Stomach (tissue), 9 donors: ENCODE measurements around the gene RAB3GAP2. TPM values are rescaled to one million over a fixed set of nuclear protein-coding genes. Genes with fewer than 3 reads are reported as not detected.

Experiments used
- DNase-seq, 2 donors: peaks; one replicate each; pipeline versions ENCODE4 v3.0.0 to v3.0.0-alpha.2; 2013 to 2019
- H3K27ac ChIP-seq, 5 donors: fragments of 200-600 bp in 4 of 5; sonication (generic) in 4 of 5; one replicate each; pipeline ENCODE4 v1.5.1; 2013 to 2019; ENCODE audit warnings: mild to moderate bottlenecking in 1 of 5, moderate library complexity in 1 of 5
- H3K27me3 ChIP-seq, 3 donors: fragments of 200-600 bp; sonication (generic); one replicate each; pipeline ENCODE4 v1.5.1; 2017 to 2019; ENCODE audit warnings: mixed run types in 1 of 3
- H3K36me3 ChIP-seq, 4 donors: fragments of 200-600 bp; sonication (generic); 1 replicate in 3 of 4; 2 replicates in 1 of 4; pipeline ENCODE4 v1.5.1; 2016 to 2019
- H3K4me1 ChIP-seq, 4 donors: fragments of 200-600 bp; sonication (generic); one replicate each; pipeline ENCODE4 v1.5.1; 2016 to 2019
- H3K4me3 ChIP-seq, 4 donors: fragments of 200-600 bp; sonication (generic) in 3 of 4; one replicate each; pipeline ENCODE4 v1.5.1; 2016 to 2019; ENCODE audit warnings: mild to moderate bottlenecking in 1 of 4
- H3K9me3 ChIP-seq, 4 donors: fragments of 200-600 bp; sonication (generic); one replicate each; pipeline ENCODE4 v1.5.1; 2016 to 2019
- EP300 ChIP-seq: sonication (generic); formaldehyde crosslinking; IDR thresholded peaks from one replicate; pipeline ENCODE4 v1.6.1; 2017; ENCODE audit warnings: antibody characterized with exemption
- POLR2A ChIP-seq, 4 donors: fragments of 450-650 bp; IDR thresholded peaks; one replicate each; pipeline ENCODE4 v1.6.1; 2016; ENCODE audit warnings: antibody characterized with exemption in 4 of 4, control low read depth in 2 of 4, mild to moderate bottlenecking in 1 of 4, moderate library complexity in 1 of 4
- POLR2AphosphoS5 ChIP-seq, 3 donors: sonication (generic); formaldehyde crosslinking; IDR thresholded peaks; one replicate each; pipeline ENCODE4 v1.6.1; 2016; ENCODE audit warnings: antibody characterized with exemption in 3 of 3
- WGBS, 5 donors: extraction: QIAGEN DNeasy Blood & Tissue Kit in 3 of 5; methylation state at CpG; one replicate each; pipeline versions ENCODE4 v1.1.5 to v1.1.7; 2013 to 2018; 5-methylcytosine and 5-hydroxymethylcytosine counted together
- intact Hi-C: fragments of 100-400 bp; cut with DNase I; formaldehyde crosslinking; loops from one replicate; pipeline ENCODE4 v1.15.1; 2023; ENCODE audit warnings: low total_unique reads
- polyA plus RNA-seq, 3 donors: library from polyadenylated mRNA; stranded (reverse); fragments of 200-250 nt; gene quantifications; one replicate each; pipeline ENCODE4 v1.2.3, GENCODE V29; 2013
- total RNA-seq, 5 donors: library from RNA; depleted of rRNA; stranded (reverse); fragments of >200 nt; gene quantifications; one replicate each; pipeline versions ENCODE4 v1.1.0 to v1.2.3, GENCODE V29; 2014 to 2016
- TF ChIP-seq, protein P1 (sequence below), 7 experiments: fragments of 450-650 bp in 4 of 7; fragments of 200-600 bp in 3 of 7; sonication (generic) in 3 of 7; IDR thresholded peaks; one replicate each; pipeline ENCODE4 v1.5.1; 2016 to 2019; ENCODE audit warnings: antibody characterized with exemption in 7 of 7, control low read depth in 2 of 7, mild to moderate bottlenecking in 1 of 7
- donor health status: healthy with polysubstance abuse.
- donor health status: Bipolar disorder and iron deficiency.
- donor health status: healthy.

Gene RAB3GAP2
- total and polyA plus RNA-seq, 8 donors, result 3.7 to 56.0 (median 14.8) TPM

DNA sequence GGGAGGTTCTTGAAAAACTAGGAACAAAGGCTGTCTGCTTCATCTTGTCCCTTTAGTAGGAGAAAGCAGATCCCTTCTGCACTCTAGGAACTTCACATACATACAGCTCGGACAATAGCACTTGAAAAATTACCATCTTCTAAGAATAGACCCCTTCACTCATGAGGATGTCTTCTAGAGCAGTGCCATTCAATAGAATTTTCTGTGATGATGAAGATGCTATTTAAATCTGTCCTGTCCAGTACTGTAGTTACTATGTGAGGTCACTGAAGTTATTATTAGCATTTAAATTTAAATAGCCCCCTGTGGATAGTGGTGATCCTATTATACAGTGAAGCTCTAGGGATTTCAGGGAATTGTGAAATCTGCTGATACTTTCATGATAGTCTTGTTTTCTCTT is 46.4 kb upstream of the RAB3GAP2 start:
- WGBS, 5 donors, result 83 to 94% (median 85%) methylated on average over 1 of the region's 1 CpG
- H3K4me3 ChIP-seq, result no peak overlapping the region
- no peaks in the 10 kb centered on the region for H3K36me3 ChIP-seq
- H3K4me1 ChIP-seq, result no peaks in the 10 kb centered on the region
- intact Hi-C loops, result no loop called here
- DNase-seq, result no peak
- no peak overlapping the region for H3K27ac ChIP-seq
- TF ChIP-seq, protein P1, sequence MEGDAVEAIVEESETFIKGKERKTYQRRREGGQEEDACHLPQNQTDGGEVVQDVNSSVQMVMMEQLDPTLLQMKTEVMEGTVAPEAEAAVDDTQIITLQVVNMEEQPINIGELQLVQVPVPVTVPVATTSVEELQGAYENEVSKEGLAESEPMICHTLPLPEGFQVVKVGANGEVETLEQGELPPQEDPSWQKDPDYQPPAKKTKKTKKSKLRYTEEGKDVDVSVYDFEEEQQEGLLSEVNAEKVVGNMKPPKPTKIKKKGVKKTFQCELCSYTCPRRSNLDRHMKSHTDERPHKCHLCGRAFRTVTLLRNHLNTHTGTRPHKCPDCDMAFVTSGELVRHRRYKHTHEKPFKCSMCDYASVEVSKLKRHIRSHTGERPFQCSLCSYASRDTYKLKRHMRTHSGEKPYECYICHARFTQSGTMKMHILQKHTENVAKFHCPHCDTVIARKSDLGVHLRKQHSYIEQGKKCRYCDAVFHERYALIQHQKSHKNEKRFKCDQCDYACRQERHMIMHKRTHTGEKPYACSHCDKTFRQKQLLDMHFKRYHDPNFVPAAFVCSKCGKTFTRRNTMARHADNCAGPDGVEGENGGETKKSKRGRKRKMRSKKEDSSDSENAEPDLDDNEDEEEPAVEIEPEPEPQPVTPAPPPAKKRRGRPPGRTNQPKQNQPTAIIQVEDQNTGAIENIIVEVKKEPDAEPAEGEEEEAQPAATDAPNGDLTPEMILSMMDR (IDR thresholded peaks at IDR 0.05), result no peak
- TF ChIP-seq POLR2AphosphoS5 (IDR thresholded peaks at IDR 0.05) (no peak), POLR2A (IDR thresholded peaks at IDR 0.05) (no peak), EP300 (no peak)
- no peaks in the 10 kb centered on the region for H3K9me3 ChIP-seq
- no peaks in the 10 kb centered on the region for H3K27me3 ChIP-seq

GRCh38 chr1:220317161-220317560 is 44.9 kb upstream of the RAB3GAP2 start:
- no peaks in the 10 kb centered on the region for H3K27me3 ChIP-seq
- no peak for DNase-seq
- intact Hi-C loops, result no loop called here
- H3K4me3 ChIP-seq, result no peak overlapping the region
- H3K36me3 ChIP-seq, result no peaks in the 10 kb centered on the region
- no peaks in the 10 kb centered on the region for H3K4me1 ChIP-seq
- WGBS, 5 donors, result 50 to 71% (median 54%) methylated on average over 4 of the region's 4 CpGs
- H3K27ac ChIP-seq, result no peak overlapping the region
- no peak for TF ChIP-seq POLR2AphosphoS5 (IDR thresholded peaks at IDR 0.05)
- no peak for TF ChIP-seq POLR2A (IDR thresholded peaks at IDR 0.05)
- TF ChIP-seq, protein P1 (IDR thresholded peaks at IDR 0.05), result no peak
- TF ChIP-seq EP300, result no peak
- no peaks in the 10 kb centered on the region for H3K9me3 ChIP-seq

- TF ChIP-seq EP300 (no peak), POLR2A (IDR thresholded peaks at IDR 0.05) (no peak), POLR2AphosphoS5 (IDR thresholded peaks at IDR 0.05) (no peak)
- TF ChIP-seq, protein P1 (IDR thresholded peaks at IDR 0.05), result no peak
- no peaks in the 10 kb centered on the region for H3K36me3 ChIP-seq
- H3K4me3 ChIP-seq, result no peak overlapping the region
- intact Hi-C loops, result no loop called here
- H3K4me1 ChIP-seq, result no peaks in the 10 kb centered on the region
- H3K9me3 ChIP-seq, result no peaks in the 10 kb centered on the region
- H3K27me3 ChIP-seq, result no peaks in the 10 kb centered on the region
- no peak overlapping the region for H3K27ac ChIP-seq
- 86 to 91% (median 89%) methylated on average over 3 of the region's 3 CpGs for whole genome bisulfite sequencing, 5 donors
- no peak for DNase-seq
Measured at GRCh38 chr1:220316305-220316704, 44.1 kb upstream of the RAB3GAP2 start.

GRCh38 chr1:220315070-220315839 is 43.0 kb upstream of the RAB3GAP2 start:
- Histone ChIP-seq H3K27ac (no peak overlapping the region), H3K9me3 (no peaks in the 10 kb centered on the region), H3K27me3 (no peaks in the 10 kb centered on the region), H3K4me3 (no peak overlapping the region), H3K4me1 (no peaks in the 10 kb centered on the region), H3K36me3 (no peaks in the 10 kb centered on the region)
- TF ChIP-seq, protein P1 (IDR thresholded peaks at IDR 0.05), result no peak
- TF ChIP-seq POLR2AphosphoS5 (IDR thresholded peaks at IDR 0.05) (no peak), POLR2A (IDR thresholded peaks at IDR 0.05) (no peak), EP300 (no peak)
- intact Hi-C loops, result no loop called here
- no peak for DNase-seq
- 76 to 84% (median 80%) methylated on average over 4 of the region's 4 CpGs for WGBS, 5 donors
